HG03025 (cell line): ENCODE data around the gene GOLGA8N.
A peak's percentile ranks its signal among the peaks of the same experiment; 100 is the strongest.

Experiments
- ATAC-seq: cut with Tn5 transposase; IDR thresholded peaks from one replicate; pipeline ENCODE4 v1.9.1; 2021; ENCODE audit warnings: mild to moderate bottlenecking, moderate library complexity; ENCODE audit not compliant: unreplicated experiment, low FRiP score

GOLGA8N gene

DNA sequence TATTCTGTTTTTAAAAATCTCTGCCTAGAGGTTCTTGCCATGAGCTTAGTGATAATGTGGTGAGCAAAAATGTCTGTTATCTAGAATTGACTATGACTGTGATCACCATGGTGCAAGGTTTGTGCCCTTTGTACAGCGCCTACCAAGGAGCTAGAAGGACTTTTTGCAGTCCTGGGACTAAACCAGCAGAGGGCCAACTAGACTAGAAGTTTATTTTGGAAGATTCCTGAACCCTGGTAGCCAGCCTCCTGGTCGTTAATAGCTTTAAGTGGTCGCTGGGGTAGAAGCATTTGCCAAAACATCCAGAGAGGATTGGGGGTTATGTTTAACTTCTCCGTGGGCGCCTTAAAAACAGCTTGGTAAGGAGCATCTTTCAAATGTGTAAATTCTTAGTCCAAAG is 56.1 kb downstream of the GOLGA8N start:
- ATAC-seq = no peak

GRCh38 chr15:32651229-32651837 is 58.1 kb downstream of the GOLGA8N start:
- peak; percentile 75 for ATAC-seq

GRCh38 chr15:32652178-32652577 is 58.9 kb downstream of the GOLGA8N start:
- ATAC-seq = no peak

GRCh38 chr15:32656091-32656490 is 62.8 kb downstream of the GOLGA8N start:
- ATAC-seq = no peak

- ATAC-seq = no peak
Measured at GRCh38 chr15:32656496-32656895, 63.2 kb downstream of the GOLGA8N start.
